ENCODE results near the gene PLEKHM3. TPM values are rescaled to one million over a fixed set of nuclear protein-coding genes. Genes with fewer than 3 reads are reported as not detected.

The PLEKHM3 gene
- total and polyA plus RNA-seq, 2 of the 4 experiments (the other 2 are of a cell fraction) = 2.4 to 11.3 TPM

- H2BK5ac ChIP-seq (ENCODE audit: low read depth, low read length, poor library complexity, severe bottlenecking) = no peak overlapping the region
- no peak overlapping the region for H3K23ac ChIP-seq (ENCODE audit: low read depth, low read length)
- no peaks in the 10 kb centered on the region for H3K36me3 ChIP-seq (ENCODE audit: control insufficient read depth, insufficient read depth, low read length)
- no peaks in the 10 kb centered on the region for H3K27me3 ChIP-seq (ENCODE audit: control insufficient read depth, insufficient read depth, low read length)
- H3K4me3 ChIP-seq (ENCODE audit: insufficient read depth, low read depth, low read length) = no peak overlapping the region
- BruUV-seq (replicated peaks) = no TSS peak
- no peak overlapping the region for H3K18ac ChIP-seq (ENCODE audit: low read depth, low read length)
- no peak for TF ChIP-seq MAFK (IDR thresholded peaks at IDR 0.05; ENCODE audit: low read depth, low read length)
- TF ChIP-seq BHLHE40 (IDR thresholded peaks at IDR 0.05; ENCODE audit: low read depth, low read length) = no peak
- no peak for TF ChIP-seq SMC3 (IDR thresholded peaks at IDR 0.05; ENCODE audit: low read depth, low read length)
- TF ChIP-seq CTCF (conservative IDR thresholded peaks at IDR 0.05; ENCODE audit: low read depth, low read length) = no peak
- TF ChIP-seq ELK1 (IDR thresholded peaks at IDR 0.05; ENCODE audit: borderline replicate concordance, low read depth, low read length) = no peak
- TF ChIP-seq CHD1 (IDR thresholded peaks at IDR 0.05; ENCODE audit: low read depth, low read length) = no peak
- TF ChIP-seq CEBPB (IDR thresholded peaks at IDR 0.05; ENCODE audit: low read depth, low read length) = no peak
- TF ChIP-seq POLR2A (IDR thresholded peaks at IDR 0.05; ENCODE audit: low read depth, low read length) = no peak
- TF ChIP-seq NFE2L2 (IDR thresholded peaks at IDR 0.05; ENCODE audit: low read depth, low read length) = no peak
- no peak for TF ChIP-seq MAZ (IDR thresholded peaks at IDR 0.05; ENCODE audit: borderline replicate concordance, low read depth, low read length)
- TF ChIP-seq RCOR1 (IDR thresholded peaks at IDR 0.05; ENCODE audit: insufficient replicate concordance, low read length) = no peak
- no peak for TF ChIP-seq FOS (IDR thresholded peaks at IDR 0.05; ENCODE audit: low read depth, low read length)
- no peak for TF ChIP-seq USF2 (IDR thresholded peaks at IDR 0.05; ENCODE audit: low read depth, low read length)
- H2BK15ac ChIP-seq (ENCODE audit: low read depth, low read length) = no peak overlapping the region
- no peaks in the 10 kb centered on the region for H4K20me1 ChIP-seq (ENCODE audit: insufficient read depth, low read length)
- H2BK120ac ChIP-seq (ENCODE audit: low read depth, low read length) = no peak overlapping the region
- H3K79me1 ChIP-seq (ENCODE audit: low read depth in 1 of 2, low read length in 2 of 2) = no peaks in the 10 kb centered on the region
- no peak overlapping the region for H3K4ac ChIP-seq (ENCODE audit: low read depth, low read length)
- H3K4me1 ChIP-seq (ENCODE audit: control insufficient read depth, insufficient read depth, low read length) = no peaks in the 10 kb centered on the region
- H3K9me1 ChIP-seq (ENCODE audit: insufficient read depth, low read length) = peaks cover 3% of the 10 kb centered on the region
- dilution Hi-C loops (cut with HindIII; ENCODE audit: low sequenced_read_pairs, unreplicated experiment) = no loop called here
- POLR2A ChIA-PET (ENCODE audit: unreplicated experiment) = no interaction called here
- H2BK20ac ChIP-seq (ENCODE audit: low read depth, low read length) = no peak overlapping the region
- no peak overlapping the region for H2AK5ac ChIP-seq (ENCODE audit: low read depth, low read length)
- H3K9ac ChIP-seq (ENCODE audit: low read depth, low read length) = no peak overlapping the region
- H3K9me3 ChIP-seq (ENCODE audit: control insufficient read depth, insufficient read depth, low read length) = no peaks in the 10 kb centered on the region
- no peak overlapping the region for H3K27ac ChIP-seq (ENCODE audit: insufficient read depth, low read length)
- intact Hi-C loops (cut with micrococcal nuclease) = no loop called here
- no peak overlapping the region for H2AK9ac ChIP-seq (replicated peaks; ENCODE audit: low read depth, low read length, poor library complexity)
- H4K5ac ChIP-seq (ENCODE audit: low read depth, low read length) = no peak overlapping the region
- H3K4me2 ChIP-seq (ENCODE audit: low read depth, low read length) = no peak overlapping the region
- in situ Hi-C loops (cut with MboI; ENCODE audit: low sequenced_read_pairs) = no loop called here
- ATAC-seq (ENCODE audit: low read depth) = no peak
- no peak overlapping the region for H3K14ac ChIP-seq (replicated peaks; ENCODE audit: low read depth, low read length)
- no peak overlapping the region for H4K91ac ChIP-seq (ENCODE audit: insufficient read depth, low read depth, low read length)
- H2AFZ ChIP-seq (replicated peaks; ENCODE audit: low read length, poor library complexity) = no peak overlapping the region
- no peak overlapping the region for H4K8ac ChIP-seq (ENCODE audit: low read depth in 2 of 2, low read length in 2 of 2)
- no peak for DNase-seq
- no peak overlapping the region for H3K56ac ChIP-seq (ENCODE audit: extremely low read depth, insufficient read depth, low read length)
- no CpG with 5 or more reads among the region's 6 CpGs for WGBS, 2 experiments (ENCODE audit: extremely low coverage in 2 of 2, insufficient read length in 1 of 2)
- CTCF ChIA-PET = no interaction called here
Observed at GRCh38 chr2:207914716-207915115, 110.6 kb downstream of the PLEKHM3 start.

All from IMR-90 (cell line).